Esophagus muscularis mucosa (tissue), 4 donors: ENCODE results near the gene PDZK1IP1. TPM values are rescaled to one million over a fixed set of nuclear protein-coding genes. Genes with fewer than 3 reads are reported as not detected.
"Not testable (repeated sequence)": the region's sequence is repeated elsewhere in the genome, so short reads cannot be mapped to it uniquely, and the experiment has no call there.

Experiments used
- DNase-seq: peaks from one replicate; pipeline ENCODE4 v3.0.0-alpha.2; 2017; ENCODE audit errors: extremely low spot score
- H3K27ac ChIP-seq, 4 donors: fragments of 200-600 bp; sonication (generic); replicated peaks in 1 of 4; 1 replicate in 3 of 4; 2 replicates in 1 of 4; pipeline ENCODE4 v1.5.1; 2016 to 2019; ENCODE audit warnings: mild to moderate bottlenecking in 1 of 4
- H3K27me3 ChIP-seq, 4 donors: fragments of 200-600 bp; sonication (generic); one replicate each; pipeline versions ENCODE4 v1.5.1 to v1.6.0; 2016 to 2019
- H3K36me3 ChIP-seq, 4 donors: fragments of 200-600 bp; sonication (generic); one replicate each; pipeline ENCODE4 v1.5.1; 2016 to 2019
- H3K4me1 ChIP-seq, 4 donors: fragments of 200-600 bp; sonication (generic); one replicate each; pipeline ENCODE4 v1.5.1; 2016 to 2019
- H3K4me3 ChIP-seq, 4 donors: fragments of 200-600 bp; sonication (generic); 1 replicate in 2 of 4; 2 replicates in 2 of 4; pipeline ENCODE4 v1.5.1; 2016 to 2019; ENCODE audit warnings: mild to moderate bottlenecking in 4 of 4, moderate library complexity in 1 of 4
- H3K9me3 ChIP-seq, 4 donors: fragments of 200-600 bp; sonication (generic); 1 replicate in 3 of 4; 2 replicates in 1 of 4; pipeline ENCODE4 v1.5.1; 2016 to 2019
- EP300 ChIP-seq: sonication (generic); formaldehyde crosslinking; IDR thresholded peaks from one replicate; pipeline ENCODE4 v1.6.1; 2017; ENCODE audit warnings: antibody characterized with exemption
- POLR2A ChIP-seq: fragments of 450-650 bp; IDR thresholded peaks from one replicate; pipeline ENCODE4 v1.6.1; 2017; ENCODE audit warnings: antibody characterized with exemption, moderate library complexity, mild to moderate bottlenecking, low read depth
- POLR2AphosphoS5 ChIP-seq, 2 donors: sonication (generic); formaldehyde crosslinking; IDR thresholded peaks; one replicate each; pipeline ENCODE4 v1.6.1; 2017; ENCODE audit warnings: antibody characterized with exemption in 2 of 2
- WGBS: methylation state at CpG from one replicate; pipeline ENCODE4 v1.1.5; 2018; 5-methylcytosine and 5-hydroxymethylcytosine counted together
- intact Hi-C: fragments of 100-400 bp; cut with DNase I; formaldehyde crosslinking; loops from one replicate; pipeline ENCODE4 v1.15.1; 2023
- total RNA-seq, 4 donors: library from RNA; depleted of rRNA; stranded (reverse); fragments of >200 nt; gene quantifications; one replicate each; pipeline versions ENCODE4 v1.1.0 to v1.2.1, GENCODE V29; 2016
- TF ChIP-seq, protein P1 (sequence below), 3 experiments: fragments of 200-600 bp in 2 of 3; fragments of 450-650 bp in 1 of 3; sonication (generic) in 2 of 3; IDR thresholded peaks; one replicate each; pipeline ENCODE4 v1.5.1; 2017 to 2019; ENCODE audit warnings: antibody characterized with exemption in 3 of 3, mild to moderate bottlenecking in 2 of 3, moderate library complexity in 1 of 3

The PDZK1IP1 gene
- total RNA-seq, 4 donors from 2014 or later: 1.8 TPM; not detected in 3

GRCh38 chr1:47207803-47208373, 18.1 kb upstream of the PDZK1IP1 start:
- H3K27me3 ChIP-seq: peaks cover 0 to 51% (median 0%) of the 10 kb centered on the region in 4 donors
- 77% methylated on average over 8 of the region's 8 CpGs for WGBS
- intact Hi-C loops: no loop called here
- TF ChIP-seq POLR2A (no peak), POLR2AphosphoS5 (IDR thresholded peaks at IDR 0.05) (no peak), EP300 (no peak)
- TF ChIP-seq, protein P1, sequence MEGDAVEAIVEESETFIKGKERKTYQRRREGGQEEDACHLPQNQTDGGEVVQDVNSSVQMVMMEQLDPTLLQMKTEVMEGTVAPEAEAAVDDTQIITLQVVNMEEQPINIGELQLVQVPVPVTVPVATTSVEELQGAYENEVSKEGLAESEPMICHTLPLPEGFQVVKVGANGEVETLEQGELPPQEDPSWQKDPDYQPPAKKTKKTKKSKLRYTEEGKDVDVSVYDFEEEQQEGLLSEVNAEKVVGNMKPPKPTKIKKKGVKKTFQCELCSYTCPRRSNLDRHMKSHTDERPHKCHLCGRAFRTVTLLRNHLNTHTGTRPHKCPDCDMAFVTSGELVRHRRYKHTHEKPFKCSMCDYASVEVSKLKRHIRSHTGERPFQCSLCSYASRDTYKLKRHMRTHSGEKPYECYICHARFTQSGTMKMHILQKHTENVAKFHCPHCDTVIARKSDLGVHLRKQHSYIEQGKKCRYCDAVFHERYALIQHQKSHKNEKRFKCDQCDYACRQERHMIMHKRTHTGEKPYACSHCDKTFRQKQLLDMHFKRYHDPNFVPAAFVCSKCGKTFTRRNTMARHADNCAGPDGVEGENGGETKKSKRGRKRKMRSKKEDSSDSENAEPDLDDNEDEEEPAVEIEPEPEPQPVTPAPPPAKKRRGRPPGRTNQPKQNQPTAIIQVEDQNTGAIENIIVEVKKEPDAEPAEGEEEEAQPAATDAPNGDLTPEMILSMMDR (IDR thresholded peaks at IDR 0.05): no peak
- peaks cover 0 to 16% (median 12%) of the 10 kb centered on the region in 4 donors for H3K4me1 ChIP-seq
- no peak for DNase-seq
- no peak overlapping the region for H3K4me3 ChIP-seq
- H3K36me3 ChIP-seq: no peaks in the 10 kb centered on the region
- peaks cover 0 to 4% (median 0%) of the 10 kb centered on the region in 4 donors for H3K9me3 ChIP-seq
- H3K27ac ChIP-seq: no peak overlapping the region

DNA sequence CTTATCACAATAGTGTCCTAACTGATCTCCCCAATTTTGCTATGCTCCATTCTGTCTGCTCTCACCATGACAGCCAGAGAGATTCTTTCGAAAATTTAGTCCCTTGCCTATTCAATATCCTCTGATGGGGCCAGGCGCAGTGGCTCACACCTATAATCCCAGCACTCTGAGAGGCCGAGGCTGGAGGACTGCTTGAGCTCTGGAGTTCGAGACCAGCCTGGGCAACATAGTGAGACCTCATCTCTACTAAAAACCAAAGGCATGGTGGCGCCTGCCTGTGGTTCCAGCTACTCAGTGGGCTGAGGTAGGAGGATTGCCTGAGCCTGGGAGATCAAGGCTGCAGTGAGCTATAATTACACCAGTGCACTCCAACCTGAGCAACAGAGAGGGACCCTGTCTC, 16.1 kb upstream of the PDZK1IP1 start:
- TF ChIP-seq, protein P1 (IDR thresholded peaks at IDR 0.05): no peak
- TF ChIP-seq EP300 (no peak), POLR2A (no peak), POLR2AphosphoS5 (IDR thresholded peaks at IDR 0.05) (no peak)
- 97% methylated on average over 5 of the region's 5 CpGs for WGBS
- H3K4me1 ChIP-seq: peaks cover 0 to 1% (median 0%) of the 10 kb centered on the region in 4 donors
- H3K27me3 ChIP-seq: peaks cover 0 to 51% (median 0%) of the 10 kb centered on the region in 4 donors
- peaks cover 0 to 5% (median 0%) of the 10 kb centered on the region in 4 donors for H3K9me3 ChIP-seq
- no peak overlapping the region for H3K4me3 ChIP-seq
- no peaks in the 10 kb centered on the region for H3K36me3 ChIP-seq
- intact Hi-C loops: no loop called here
- DNase-seq: no peak
- H3K27ac ChIP-seq: no peak overlapping the region

GRCh38 chr1:47203504-47203903, 13.7 kb upstream of the PDZK1IP1 start:
- 29% methylated on average over 2 of the region's 2 CpGs for WGBS
- H3K4me1 ChIP-seq, H3K4me3 ChIP-seq, intact Hi-C loops, DNase-seq, H3K36me3 ChIP-seq, H3K27ac ChIP-seq, H3K9me3 ChIP-seq: not testable (repeated sequence)
- H3K27me3 ChIP-seq: peaks cover 0 to 40% (median 0%) of the 10 kb centered on the region in 4 donors

GRCh38 chr1:47201179-47201578, 11.3 kb upstream of the PDZK1IP1 start:
- 35% methylated on average over 4 of the region's 4 CpGs for WGBS
- no peak overlapping the region for H3K4me3 ChIP-seq
- H3K4me1 ChIP-seq: no peaks in the 10 kb centered on the region
- peaks cover 0 to 5% (median 0%) of the 10 kb centered on the region in 4 donors for H3K9me3 ChIP-seq
- intact Hi-C loops: no loop called here
- no peaks in the 10 kb centered on the region for H3K36me3 ChIP-seq
- H3K27ac ChIP-seq: no peak overlapping the region
- H3K27me3 ChIP-seq: peaks cover 0 to 54% (median 0%) of the 10 kb centered on the region in 4 donors
- no peak for DNase-seq
- TF ChIP-seq EP300 (no peak), POLR2A (no peak), POLR2AphosphoS5 (IDR thresholded peaks at IDR 0.05) (no peak)
- TF ChIP-seq, protein P1 (IDR thresholded peaks at IDR 0.05): no peak

DNA sequence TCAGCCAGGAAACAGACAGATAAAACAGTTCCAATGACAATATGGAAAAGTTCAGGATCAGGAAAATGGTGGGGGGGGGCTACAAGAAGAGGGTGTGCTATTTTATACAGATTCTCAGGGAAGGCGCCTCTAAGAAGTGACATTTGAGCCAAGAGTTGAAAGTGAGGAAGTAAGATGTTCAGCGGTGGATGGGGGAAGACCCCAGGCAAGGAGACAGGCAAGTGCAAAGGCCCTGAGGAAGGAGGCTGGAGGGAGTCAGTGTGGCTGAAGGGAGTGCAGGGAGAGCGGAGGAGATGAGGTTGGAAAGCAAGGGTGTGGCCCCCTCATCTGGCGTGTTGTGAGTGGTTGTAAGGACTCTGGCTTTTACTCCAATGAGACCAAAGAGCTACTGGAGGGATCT, 8.4 kb upstream of the PDZK1IP1 start:
- no peaks in the 10 kb centered on the region for H3K36me3 ChIP-seq
- DNase-seq: no peak
- no peak overlapping the region for H3K27ac ChIP-seq
- H3K4me1 ChIP-seq: peaks cover 0 to under 1% (median under 1%) of the 10 kb centered on the region in 4 donors
- H3K9me3 ChIP-seq: peaks cover 0 to 4% (median 0%) of the 10 kb centered on the region in 4 donors
- intact Hi-C loops: no loop called here
- 91% methylated on average over 4 of the region's 4 CpGs for WGBS
- no peak for TF ChIP-seq POLR2AphosphoS5 (IDR thresholded peaks at IDR 0.05)
- TF ChIP-seq POLR2A: no peak
- TF ChIP-seq, protein P1 (IDR thresholded peaks at IDR 0.05): no peak
- TF ChIP-seq EP300: no peak
- H3K27me3 ChIP-seq: peaks cover 0 to 51% (median 0%) of the 10 kb centered on the region in 4 donors
- H3K4me3 ChIP-seq: no peak overlapping the region
